Activated T-helper 2 cell treated with anti-CD3 and anti-CD28 coated beads, Interferon-gamma antibody, Interleukin-2, Interleukin-4, amounts not matched to agents 10 μg/mL and 5 μg/mL and 100 μg/mL, durations not matched to agents 14 hours and 24 hours and 36 hours (primary cell): ENCODE data around the gene HMX3. TPM values are rescaled to one million over a fixed set of nuclear protein-coding genes. Genes with fewer than 3 reads are reported as not detected.

Experiments used
- DNase-seq: peaks from one replicate; pipeline ENCODE4 v3.0.0; 2021; ENCODE audit warnings: low spot score
- H3K27ac Mint-ChIP-seq: one replicate; pipeline ENCODE4 v1.8.0; 2021; ENCODE audit warnings: mixed read lengths
- H3K27me3 Mint-ChIP-seq: one replicate; pipeline ENCODE4 v1.8.0; 2021; ENCODE audit warnings: low read depth, mixed read lengths
- H3K36me3 Mint-ChIP-seq: one replicate; pipeline ENCODE4 v1.8.0; 2021; ENCODE audit warnings: low read depth, mixed read lengths
- H3K4me1 Mint-ChIP-seq: one replicate; pipeline ENCODE4 v1.8.0; 2021; ENCODE audit warnings: low read depth, mixed read lengths
- H3K4me3 Mint-ChIP-seq: one replicate; pipeline ENCODE4 v1.8.0; 2021; ENCODE audit warnings: low read depth, mild to moderate bottlenecking, moderate library complexity, mixed read lengths
- H3K9me3 Mint-ChIP-seq: one replicate; pipeline ENCODE4 v1.8.0; 2021; ENCODE audit warnings: mixed read lengths
- intact Hi-C: fragments of 100-400 bp; cut with micrococcal nuclease; formaldehyde crosslinking; loops from one replicate; pipeline ENCODE4 v1.15.1; 2023
- total RNA-seq: library from RNA; stranded (reverse); gene quantifications from 2 replicates; pipeline ENCODE4 v1.2.3, GENCODE V29; 2022

HMX3 gene
- total RNA-seq = not detected in 2 replicates

GRCh38 chr10:123135415-123136141 is at the start of gene HMX3:
Gene HMX3 (plus strand): TSS chr10:123135970. CDS start chr10:123136051, 81 bp downstream.
- H3K4me3 Mint-ChIP-seq = peak within 1 kb of the TSS; percentile 13
- no peaks in the 10 kb centered on the region for H3K36me3 Mint-ChIP-seq
- H3K9me3 Mint-ChIP-seq = no peaks in the 10 kb centered on the region
- no peak within 1 kb of the TSS for H3K27ac Mint-ChIP-seq
- peak; percentile 22 for DNase-seq
- peaks cover 68% of the 10 kb centered on the region for H3K27me3 Mint-ChIP-seq
- H3K4me1 Mint-ChIP-seq = peaks cover 19% of the 10 kb centered on the region
- intact Hi-C loops = loop anchor here (2.0 to 5.0 kb wide), 2 partner anchors 13 to 247 kb away; partner anchors contain the start of gene HMX2

- no peaks in the 10 kb centered on the region for H3K4me1 Mint-ChIP-seq
- no peaks in the 10 kb centered on the region for H3K36me3 Mint-ChIP-seq
- H3K9me3 Mint-ChIP-seq = peaks cover 5% of the 10 kb centered on the region
- intact Hi-C loops = no loop called here
- no peak overlapping the region for H3K27ac Mint-ChIP-seq
- DNase-seq = no peak
- no peaks in the 10 kb centered on the region for H3K27me3 Mint-ChIP-seq
- H3K4me3 Mint-ChIP-seq = no peak overlapping the region
Observed at GRCh38 chr10:123086281-123086680, 49.5 kb upstream of the HMX3 start.

- H3K36me3 Mint-ChIP-seq = no peaks in the 10 kb centered on the region
- H3K4me1 Mint-ChIP-seq = no peaks in the 10 kb centered on the region
- peaks cover 5% of the 10 kb centered on the region for H3K9me3 Mint-ChIP-seq
- no peak for DNase-seq
- no peaks in the 10 kb centered on the region for H3K27me3 Mint-ChIP-seq
- intact Hi-C loops = no loop called here
- H3K27ac Mint-ChIP-seq = no peak overlapping the region
- no peak overlapping the region for H3K4me3 Mint-ChIP-seq
Observed at GRCh38 chr10:123087348-123087747, 48.4 kb upstream of the HMX3 start.

GRCh38 chr10:123087786-123088185 is 48.0 kb upstream of the HMX3 start:
- DNase-seq = no peak
- Mint-ChIP-seq H3K9me3 (peaks cover 5% of the 10 kb centered on the region), H3K27me3 (no peaks in the 10 kb centered on the region), H3K4me1 (no peaks in the 10 kb centered on the region), H3K4me3 (no peak overlapping the region), H3K36me3 (no peaks in the 10 kb centered on the region), H3K27ac (no peak overlapping the region)
- intact Hi-C loops = no loop called here

GRCh38 chr10:123092635-123093414 is 42.9 kb upstream of the HMX3 start:
- H3K9me3 Mint-ChIP-seq = no peaks in the 10 kb centered on the region
- no peaks in the 10 kb centered on the region for H3K27me3 Mint-ChIP-seq
- no peaks in the 10 kb centered on the region for H3K36me3 Mint-ChIP-seq
- no peaks in the 10 kb centered on the region for H3K4me1 Mint-ChIP-seq
- no peak overlapping the region for H3K27ac Mint-ChIP-seq
- intact Hi-C loops = no loop called here
- H3K4me3 Mint-ChIP-seq = no peak overlapping the region
- no peak for DNase-seq

- no peaks in the 10 kb centered on the region for H3K9me3 Mint-ChIP-seq
- H3K4me3 Mint-ChIP-seq = no peak overlapping the region
- no peaks in the 10 kb centered on the region for H3K27me3 Mint-ChIP-seq
- no peaks in the 10 kb centered on the region for H3K36me3 Mint-ChIP-seq
- DNase-seq = no peak
- intact Hi-C loops = no loop called here
- no peaks in the 10 kb centered on the region for H3K4me1 Mint-ChIP-seq
- H3K27ac Mint-ChIP-seq = no peak overlapping the region
Observed at GRCh38 chr10:123093489-123093888, 42.3 kb upstream of the HMX3 start.

GRCh38 chr10:123096452-123096851 is 39.3 kb upstream of the HMX3 start:
- Mint-ChIP-seq H3K36me3 (no peaks in the 10 kb centered on the region), H3K4me1 (no peaks in the 10 kb centered on the region)

GRCh38 chr10:123097039-123097438 is 38.7 kb upstream of the HMX3 start:
- no peaks in the 10 kb centered on the region for H3K4me1 Mint-ChIP-seq
- no peak overlapping the region for H3K27ac Mint-ChIP-seq
- no peaks in the 10 kb centered on the region for H3K27me3 Mint-ChIP-seq
- H3K4me3 Mint-ChIP-seq = no peak overlapping the region
- no peaks in the 10 kb centered on the region for H3K9me3 Mint-ChIP-seq
- no peak for DNase-seq
- intact Hi-C loops = no loop called here
- H3K36me3 Mint-ChIP-seq = no peaks in the 10 kb centered on the region

More at GRCh38 chr10:123096452-123096851, 39.3 kb upstream of the HMX3 start:
- DNase-seq = no peak
- intact Hi-C loops = no loop called here
- H3K9me3 Mint-ChIP-seq = no peaks in the 10 kb centered on the region
- no peak overlapping the region for H3K4me3 Mint-ChIP-seq
- H3K27ac Mint-ChIP-seq = no peak overlapping the region
- H3K27me3 Mint-ChIP-seq = no peaks in the 10 kb centered on the region

- Mint-ChIP-seq H3K27me3 (no peaks in the 10 kb centered on the region), H3K36me3 (no peaks in the 10 kb centered on the region), H3K9me3 (no peaks in the 10 kb centered on the region), H3K4me3 (no peak overlapping the region), H3K4me1 (no peaks in the 10 kb centered on the region), H3K27ac (no peak overlapping the region)
- no peak for DNase-seq
- intact Hi-C loops = no loop called here
Observed at GRCh38 chr10:123100030-123100762, 35.6 kb upstream of the HMX3 start.

GRCh38 chr10:123101872-123102271 is 33.9 kb upstream of the HMX3 start:
- no peaks in the 10 kb centered on the region for H3K9me3 Mint-ChIP-seq
- no peak for DNase-seq
- no peaks in the 10 kb centered on the region for H3K4me1 Mint-ChIP-seq
- H3K4me3 Mint-ChIP-seq = no peak overlapping the region
- intact Hi-C loops = no loop called here
- no peaks in the 10 kb centered on the region for H3K27me3 Mint-ChIP-seq
- H3K36me3 Mint-ChIP-seq = no peaks in the 10 kb centered on the region
- no peak overlapping the region for H3K27ac Mint-ChIP-seq

- H3K4me1 Mint-ChIP-seq = no peaks in the 10 kb centered on the region
- no peaks in the 10 kb centered on the region for H3K27me3 Mint-ChIP-seq
- no peak overlapping the region for H3K4me3 Mint-ChIP-seq
- H3K9me3 Mint-ChIP-seq = no peaks in the 10 kb centered on the region
- intact Hi-C loops = no loop called here
- no peaks in the 10 kb centered on the region for H3K36me3 Mint-ChIP-seq
- no peak for DNase-seq
- no peak overlapping the region for H3K27ac Mint-ChIP-seq
Observed at GRCh38 chr10:123102673-123103072, 33.1 kb upstream of the HMX3 start.

GRCh38 chr10:123103944-123104343 is 31.8 kb upstream of the HMX3 start:
- Mint-ChIP-seq H3K27me3 (peaks cover 5% of the 10 kb centered on the region), H3K36me3 (no peaks in the 10 kb centered on the region), H3K9me3 (no peaks in the 10 kb centered on the region), H3K27ac (no peak overlapping the region), H3K4me3 (no peak overlapping the region), H3K4me1 (no peaks in the 10 kb centered on the region)
- DNase-seq = no peak
- intact Hi-C loops = no loop called here

GRCh38 chr10:123109466-123109865 is 26.3 kb upstream of the HMX3 start:
- peaks cover 12% of the 10 kb centered on the region for H3K27me3 Mint-ChIP-seq
- H3K36me3 Mint-ChIP-seq = no peaks in the 10 kb centered on the region
- no peaks in the 10 kb centered on the region for H3K4me1 Mint-ChIP-seq
- no peak for DNase-seq
- H3K9me3 Mint-ChIP-seq = no peaks in the 10 kb centered on the region
- intact Hi-C loops = no loop called here
- H3K4me3 Mint-ChIP-seq = no peak overlapping the region
- H3K27ac Mint-ChIP-seq = no peak overlapping the region
